Tibial artery (tissue), 4 donors: Measurements from ENCODE around the gene KRTAP5-5.

ENCODE experiments used
- DNase-seq, 2 donors: peaks; one replicate each; pipeline ENCODE4 v3.0.0-alpha.2; 2019
- H3K27ac ChIP-seq, 2 donors: fragments of 200-600 bp; sonication (generic) in 1 of 2; 1 replicate in 1 of 2; 2 replicates in 1 of 2; pipeline ENCODE4 v1.5.1; 2018 to 2019; ENCODE audit warnings: mild to moderate bottlenecking in 1 of 2
- H3K27me3 ChIP-seq, 2 donors: fragments of 200-600 bp; sonication (generic) in 1 of 2; one replicate each; pipeline versions ENCODE4 v1.5.1 to v1.6.0; 2016 to 2019
- H3K36me3 ChIP-seq, 3 donors: fragments of 200-600 bp; sonication (generic) in 2 of 3; one replicate each; pipeline ENCODE4 v1.5.1; 2016 to 2019; ENCODE audit warnings: mild to moderate bottlenecking in 2 of 3
- H3K4me1 ChIP-seq, 4 donors: fragments of 200-600 bp; sonication (generic) in 2 of 4; 1 replicate in 3 of 4; 2 replicates in 1 of 4; pipeline ENCODE4 v1.5.1; 2016 to 2019
- H3K4me3 ChIP-seq, 2 donors: fragments of 200-600 bp; sonication (generic) in 1 of 2; 1 replicate in 1 of 2; 2 replicates in 1 of 2; pipeline ENCODE4 v1.5.1; 2018 to 2019; ENCODE audit warnings: mild to moderate bottlenecking in 2 of 2
- H3K9me3 ChIP-seq, 3 donors: fragments of 200-600 bp; sonication (generic) in 1 of 3; one replicate each; pipeline ENCODE4 v1.5.1; 2016 to 2019
- intact Hi-C: fragments of 100-400 bp; cut with DNase I; formaldehyde crosslinking; loops from one replicate; pipeline ENCODE4 v1.15.0; 2023; ENCODE audit warnings: low total_unique reads
- TF ChIP-seq, protein P1 (sequence below), 2 experiments: fragments of 200-600 bp in 1 of 2; fragments of 450-650 bp in 1 of 2; IDR thresholded peaks; one replicate each; pipeline ENCODE4 v1.5.1; 2017 to 2019; ENCODE audit warnings: antibody characterized with exemption in 2 of 2, mild to moderate bottlenecking in 1 of 2, moderate library complexity in 1 of 2

KRTAP5-5 gene

DNA sequence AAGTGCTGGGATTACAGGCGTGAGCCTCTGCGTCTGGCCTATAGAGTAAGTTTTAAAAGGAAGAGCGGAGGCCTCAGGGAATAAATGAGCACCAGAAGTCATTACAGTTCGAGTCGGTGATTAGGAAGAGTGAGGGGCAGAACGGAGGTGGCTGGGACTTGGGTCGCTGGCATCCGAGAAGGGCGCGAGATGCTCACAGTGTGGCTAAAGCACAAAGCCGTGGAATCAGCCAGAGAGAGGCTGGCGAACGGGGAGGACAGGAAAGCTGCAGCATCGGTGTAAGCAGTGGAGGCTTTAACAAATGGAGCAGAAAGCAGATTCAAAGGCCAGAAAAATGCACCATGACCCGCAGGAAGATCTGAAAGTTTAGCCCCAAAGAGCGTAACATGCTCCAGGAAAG, 5.0 kb upstream of the KRTAP5-5 start:
- intact Hi-C loops = loop anchor here (10.0 kb wide), 1 partner anchor 80 kb away; no protein-coding TSS in a partner anchor
- Histone ChIP-seq H3K4me3 (no peak overlapping the region), H3K27ac (no peak overlapping the region), H3K36me3 (no peaks in the 10 kb centered on the region), H3K27me3 (peaks cover 0 to 39% of the 10 kb centered on the region in 2 donors), H3K9me3 (no peaks in the 10 kb centered on the region), H3K4me1 (no peaks in the 10 kb centered on the region)
- peak in 1 of 2 donors; percentile 48 for DNase-seq
- TF ChIP-seq, protein P1, sequence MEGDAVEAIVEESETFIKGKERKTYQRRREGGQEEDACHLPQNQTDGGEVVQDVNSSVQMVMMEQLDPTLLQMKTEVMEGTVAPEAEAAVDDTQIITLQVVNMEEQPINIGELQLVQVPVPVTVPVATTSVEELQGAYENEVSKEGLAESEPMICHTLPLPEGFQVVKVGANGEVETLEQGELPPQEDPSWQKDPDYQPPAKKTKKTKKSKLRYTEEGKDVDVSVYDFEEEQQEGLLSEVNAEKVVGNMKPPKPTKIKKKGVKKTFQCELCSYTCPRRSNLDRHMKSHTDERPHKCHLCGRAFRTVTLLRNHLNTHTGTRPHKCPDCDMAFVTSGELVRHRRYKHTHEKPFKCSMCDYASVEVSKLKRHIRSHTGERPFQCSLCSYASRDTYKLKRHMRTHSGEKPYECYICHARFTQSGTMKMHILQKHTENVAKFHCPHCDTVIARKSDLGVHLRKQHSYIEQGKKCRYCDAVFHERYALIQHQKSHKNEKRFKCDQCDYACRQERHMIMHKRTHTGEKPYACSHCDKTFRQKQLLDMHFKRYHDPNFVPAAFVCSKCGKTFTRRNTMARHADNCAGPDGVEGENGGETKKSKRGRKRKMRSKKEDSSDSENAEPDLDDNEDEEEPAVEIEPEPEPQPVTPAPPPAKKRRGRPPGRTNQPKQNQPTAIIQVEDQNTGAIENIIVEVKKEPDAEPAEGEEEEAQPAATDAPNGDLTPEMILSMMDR (IDR thresholded peaks at IDR 0.05) = no peak

DNA sequence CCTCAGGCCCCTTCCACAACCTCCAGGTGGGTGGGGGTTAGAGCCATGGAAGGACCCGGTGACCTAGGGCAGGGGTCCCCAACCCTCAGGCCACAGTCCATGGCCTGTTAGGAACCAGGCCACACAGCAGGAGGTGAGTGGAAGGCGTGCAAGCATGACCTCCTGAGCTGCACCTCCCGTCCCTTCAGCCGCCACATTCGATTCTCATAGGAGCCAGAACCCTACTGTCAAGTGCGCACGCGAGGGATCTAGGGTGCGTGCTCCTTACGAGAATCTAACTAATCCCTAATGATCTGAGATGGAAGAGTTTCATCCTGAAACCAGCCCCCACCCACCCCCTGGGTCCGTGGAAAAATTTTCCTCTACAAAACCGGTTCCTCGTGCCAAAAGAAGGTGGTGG, 4.0 kb upstream of the KRTAP5-5 start:
- peaks cover 0 to 42% of the 10 kb centered on the region in 2 donors for H3K27me3 ChIP-seq
- intact Hi-C loops = loop anchor here (10.0 kb wide), 1 partner anchor 81 kb away; no protein-coding TSS in a partner anchor
- H3K4me3 ChIP-seq = no peak overlapping the region
- no peaks in the 10 kb centered on the region for H3K4me1 ChIP-seq
- DNase-seq = peak in 1 of 2 donors; percentile 34
- no peaks in the 10 kb centered on the region for H3K9me3 ChIP-seq
- TF ChIP-seq, protein P1 (IDR thresholded peaks at IDR 0.05) = no peak
- no peaks in the 10 kb centered on the region for H3K36me3 ChIP-seq
- no peak overlapping the region for H3K27ac ChIP-seq

DNA sequence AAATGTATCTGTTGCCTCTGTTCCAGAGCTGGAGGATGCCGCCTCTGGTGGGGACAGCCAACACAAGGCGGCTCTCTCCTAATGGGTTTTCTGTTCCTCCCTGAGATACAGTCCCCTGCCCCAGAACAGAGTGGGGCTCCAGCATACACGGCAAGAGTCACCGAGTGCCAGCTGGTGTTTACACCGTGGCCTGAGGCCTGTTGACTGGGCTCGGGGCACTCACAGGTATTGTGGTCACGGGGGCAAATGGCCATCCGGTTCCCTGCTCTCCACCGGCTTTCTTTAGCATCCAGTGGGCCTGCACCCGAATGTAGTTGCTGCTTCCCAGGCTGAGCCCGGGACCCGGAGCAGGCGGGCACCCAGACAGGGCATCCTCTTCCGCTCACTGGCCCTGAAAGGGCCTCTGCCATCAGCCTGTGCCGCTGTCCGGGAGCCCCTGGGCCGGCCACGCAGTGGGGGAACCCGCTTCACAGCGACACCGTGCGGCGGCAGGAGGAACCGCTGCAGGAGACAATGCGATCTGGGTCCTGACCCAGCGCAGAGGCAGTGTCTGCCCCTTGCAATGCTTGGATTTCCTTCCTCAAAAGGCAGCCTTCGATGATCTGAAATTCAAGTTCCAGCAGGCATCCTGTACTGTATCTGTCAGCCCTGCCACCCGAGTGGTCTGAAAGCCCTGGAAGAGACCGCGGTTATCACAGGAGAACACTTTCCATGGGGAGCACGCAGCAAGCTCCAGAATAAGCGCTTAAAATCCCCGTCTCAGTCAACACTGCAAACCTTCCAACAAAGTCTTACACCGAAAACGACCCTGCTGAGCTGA, 859 bp upstream of the KRTAP5-5 start:
- no peaks in the 10 kb centered on the region for H3K36me3 ChIP-seq
- no peak overlapping the region for H3K27ac ChIP-seq
- H3K4me1 ChIP-seq = no peaks in the 10 kb centered on the region
- DNase-seq = no peak
- TF ChIP-seq, protein P1 (IDR thresholded peaks at IDR 0.05) = peak; percentile 63 to 86
- H3K27me3 ChIP-seq = peaks cover 0 to 61% of the 10 kb centered on the region in 2 donors
- intact Hi-C loops = loop anchor here (10.0 kb wide), 1 partner anchor 84 kb away; no protein-coding TSS in a partner anchor
- no peaks in the 10 kb centered on the region for H3K9me3 ChIP-seq
- H3K4me3 ChIP-seq = no peak overlapping the region

DNA sequence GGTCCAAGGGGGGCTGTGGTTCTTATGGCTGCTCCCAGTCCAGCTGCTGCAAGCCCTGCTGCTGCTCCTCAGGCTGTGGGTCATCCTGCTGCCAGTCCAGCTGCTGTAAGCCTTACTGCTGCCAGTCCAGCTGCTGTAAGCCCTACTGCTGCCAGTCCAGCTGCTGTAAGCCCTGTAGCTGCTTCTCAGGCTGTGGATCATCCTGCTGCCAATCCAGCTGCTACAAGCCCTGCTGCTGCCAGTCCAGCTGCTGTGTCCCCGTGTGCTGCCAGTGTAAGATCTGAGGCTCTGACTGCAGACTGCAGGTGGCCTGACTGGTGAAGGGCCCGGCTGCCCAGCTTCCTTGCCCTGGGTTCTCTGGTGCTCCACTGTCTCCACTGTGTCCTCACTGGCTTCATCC, 696 bp downstream of the KRTAP5-5 start:
- intact Hi-C loops = no loop called here
- TF ChIP-seq, protein P1 (IDR thresholded peaks at IDR 0.05) = no peak
- peaks cover 0 to 68% of the 10 kb centered on the region in 2 donors for H3K27me3 ChIP-seq

DNA sequence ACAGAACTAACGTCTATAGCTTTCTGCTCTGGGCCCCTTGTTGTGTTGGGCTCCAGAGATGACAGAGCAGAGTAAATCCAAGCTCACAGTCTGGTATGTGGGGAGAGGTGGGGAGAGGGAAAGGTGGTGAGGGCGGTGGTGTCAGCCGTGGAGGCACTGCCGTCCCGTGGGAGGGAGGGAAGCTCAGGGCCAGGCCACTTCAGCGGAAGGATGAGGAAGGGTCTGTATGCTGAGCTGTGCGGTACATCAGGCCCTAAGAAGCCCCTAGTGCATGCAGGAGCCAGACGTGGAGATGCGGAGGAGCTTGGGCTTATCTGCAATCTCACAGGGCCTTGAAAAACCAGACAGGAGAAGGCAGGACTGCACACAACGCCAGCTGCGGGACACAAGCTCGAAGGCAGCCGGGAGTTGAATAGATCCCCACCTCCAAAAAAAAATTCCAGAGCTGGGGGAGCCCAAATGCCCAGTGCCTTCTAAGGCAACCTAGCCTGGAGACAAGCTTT, 1.5 kb downstream of the KRTAP5-5 start:
- no peak for DNase-seq
- H3K9me3 ChIP-seq = no peaks in the 10 kb centered on the region
- H3K27me3 ChIP-seq = peaks cover 0 to 70% of the 10 kb centered on the region in 2 donors

More for the DNA sequence above, 696 bp downstream of the KRTAP5-5 start:
- Histone ChIP-seq H3K4me3 (no peak overlapping the region), H3K36me3 (no peaks in the 10 kb centered on the region), H3K4me1 (no peaks in the 10 kb centered on the region), H3K9me3 (no peaks in the 10 kb centered on the region), H3K27ac (no peak overlapping the region)
- DNase-seq = no peak

More for the DNA sequence above, 1.5 kb downstream of the KRTAP5-5 start:
- Histone ChIP-seq H3K27ac (no peak overlapping the region), H3K36me3 (no peaks in the 10 kb centered on the region), H3K4me1 (no peaks in the 10 kb centered on the region), H3K4me3 (no peak overlapping the region)
- intact Hi-C loops = no loop called here
- TF ChIP-seq, protein P1 (IDR thresholded peaks at IDR 0.05) = no peak
